ENCODE data around the gene FAM204A.

DNA sequence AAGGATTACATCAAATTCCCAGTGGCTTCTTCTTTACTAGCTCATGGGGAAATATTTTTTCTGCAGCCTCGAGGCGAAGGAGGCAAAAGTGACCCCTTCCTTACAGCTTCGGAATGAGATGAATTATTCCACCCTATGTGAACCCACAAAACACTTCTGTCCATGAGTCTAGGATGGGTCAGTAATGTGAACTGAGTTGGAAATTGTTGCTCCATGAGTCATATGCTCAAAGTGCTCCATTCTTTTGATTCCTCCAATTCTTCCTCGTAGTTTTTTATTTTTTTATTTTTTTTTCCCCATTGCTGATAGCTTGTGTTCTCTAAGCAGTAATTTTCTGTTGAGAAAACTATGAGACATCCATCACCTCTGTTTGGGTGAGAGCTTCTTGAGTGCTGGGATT is 31.7 kb upstream of the FAM204A start:
- TF ChIP-seq, protein P1, sequence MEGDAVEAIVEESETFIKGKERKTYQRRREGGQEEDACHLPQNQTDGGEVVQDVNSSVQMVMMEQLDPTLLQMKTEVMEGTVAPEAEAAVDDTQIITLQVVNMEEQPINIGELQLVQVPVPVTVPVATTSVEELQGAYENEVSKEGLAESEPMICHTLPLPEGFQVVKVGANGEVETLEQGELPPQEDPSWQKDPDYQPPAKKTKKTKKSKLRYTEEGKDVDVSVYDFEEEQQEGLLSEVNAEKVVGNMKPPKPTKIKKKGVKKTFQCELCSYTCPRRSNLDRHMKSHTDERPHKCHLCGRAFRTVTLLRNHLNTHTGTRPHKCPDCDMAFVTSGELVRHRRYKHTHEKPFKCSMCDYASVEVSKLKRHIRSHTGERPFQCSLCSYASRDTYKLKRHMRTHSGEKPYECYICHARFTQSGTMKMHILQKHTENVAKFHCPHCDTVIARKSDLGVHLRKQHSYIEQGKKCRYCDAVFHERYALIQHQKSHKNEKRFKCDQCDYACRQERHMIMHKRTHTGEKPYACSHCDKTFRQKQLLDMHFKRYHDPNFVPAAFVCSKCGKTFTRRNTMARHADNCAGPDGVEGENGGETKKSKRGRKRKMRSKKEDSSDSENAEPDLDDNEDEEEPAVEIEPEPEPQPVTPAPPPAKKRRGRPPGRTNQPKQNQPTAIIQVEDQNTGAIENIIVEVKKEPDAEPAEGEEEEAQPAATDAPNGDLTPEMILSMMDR (IDR thresholded peaks at IDR 0.05) = no peak
- no peak for TF ChIP-seq POLR2A (IDR thresholded peaks at IDR 0.05)

Data from uterus (tissue), 2 donors.